ENCODE data around the gene ABHD14A. TPM values are rescaled to one million over a fixed set of nuclear protein-coding genes. Genes with fewer than 3 reads are reported as not detected.

The ABHD14A gene
- polyA plus RNA-seq, 1 donor (not counting 4 experiments of a cell fraction or from before 2014, with no cell fraction given), result 6.9 TPM

DNA sequence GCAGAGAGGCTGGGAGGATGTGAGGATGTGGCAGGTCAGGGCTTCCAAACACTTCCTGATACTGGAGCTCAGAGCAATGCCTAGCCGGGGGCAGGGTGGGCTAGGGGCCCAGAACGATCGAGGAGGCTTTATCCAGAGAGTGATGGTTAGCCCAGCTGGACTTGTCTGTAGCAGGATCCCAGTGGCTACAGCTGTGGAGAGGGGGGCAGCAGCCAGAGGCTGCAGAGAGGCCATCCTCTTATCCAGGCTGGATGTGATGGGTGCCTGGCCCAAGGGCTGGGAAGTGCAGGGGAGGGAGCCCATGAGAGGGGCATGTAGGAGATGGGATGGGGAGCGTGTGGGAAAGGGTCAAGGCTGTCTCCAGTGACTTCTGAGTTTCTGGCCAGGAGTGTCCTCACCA, 28.1 kb upstream of the ABHD14A start:
- H3K79me2 ChIP-seq (ENCODE audit: control insufficient read depth, insufficient read depth, low read length), result no peaks in the 10 kb centered on the region
- H3K36me3 ChIP-seq (ENCODE audit: control insufficient read depth in 2 of 2, extremely low read depth in 1 of 2, insufficient read depth in 2 of 2, low read length in 2 of 2), result peaks cover 0 to 1% of the 10 kb centered on the region in 2 experiments
- H3K9me3 ChIP-seq (ENCODE audit: control insufficient read depth, low read depth, low read length), result no peaks in the 10 kb centered on the region
- DNase-seq (ENCODE audit: low read depth, low spot score) (no peak), FAIRE-seq (no peak)
- no peak overlapping the region for H3K27ac ChIP-seq (ENCODE audit: control insufficient read depth, insufficient read depth, low read length)
- H3K4me2 ChIP-seq (ENCODE audit: control insufficient read depth, extremely low read depth, insufficient read depth, low read depth, low read length), result no peak overlapping the region
- no peaks in the 10 kb centered on the region for H4K20me1 ChIP-seq (ENCODE audit: control insufficient read depth, extremely low read depth, insufficient read depth, low read length)
- H2AFZ ChIP-seq (ENCODE audit: control insufficient read depth, low read length), result no peak overlapping the region
- H3K27me3 ChIP-seq (ENCODE audit: control insufficient read depth, extremely low read depth, insufficient read depth, low read length), result peaks cover 2% of the 10 kb centered on the region
- H3K4me3 ChIP-seq (ENCODE audit: control insufficient read depth in 2 of 3, extremely low read depth in 1 of 3, insufficient read depth in 2 of 3, low read depth in 1 of 3, low read length in 3 of 3), result no peak overlapping the region
- TF ChIP-seq, protein P1, sequence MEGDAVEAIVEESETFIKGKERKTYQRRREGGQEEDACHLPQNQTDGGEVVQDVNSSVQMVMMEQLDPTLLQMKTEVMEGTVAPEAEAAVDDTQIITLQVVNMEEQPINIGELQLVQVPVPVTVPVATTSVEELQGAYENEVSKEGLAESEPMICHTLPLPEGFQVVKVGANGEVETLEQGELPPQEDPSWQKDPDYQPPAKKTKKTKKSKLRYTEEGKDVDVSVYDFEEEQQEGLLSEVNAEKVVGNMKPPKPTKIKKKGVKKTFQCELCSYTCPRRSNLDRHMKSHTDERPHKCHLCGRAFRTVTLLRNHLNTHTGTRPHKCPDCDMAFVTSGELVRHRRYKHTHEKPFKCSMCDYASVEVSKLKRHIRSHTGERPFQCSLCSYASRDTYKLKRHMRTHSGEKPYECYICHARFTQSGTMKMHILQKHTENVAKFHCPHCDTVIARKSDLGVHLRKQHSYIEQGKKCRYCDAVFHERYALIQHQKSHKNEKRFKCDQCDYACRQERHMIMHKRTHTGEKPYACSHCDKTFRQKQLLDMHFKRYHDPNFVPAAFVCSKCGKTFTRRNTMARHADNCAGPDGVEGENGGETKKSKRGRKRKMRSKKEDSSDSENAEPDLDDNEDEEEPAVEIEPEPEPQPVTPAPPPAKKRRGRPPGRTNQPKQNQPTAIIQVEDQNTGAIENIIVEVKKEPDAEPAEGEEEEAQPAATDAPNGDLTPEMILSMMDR (optimal IDR thresholded peaks at IDR 0.05 in 1 of 3, IDR thresholded peaks at IDR 0.05 in 1 of 3, conservative IDR thresholded peaks at IDR 0.05 in 1 of 3; ENCODE audit: extremely low read depth in 1 of 3, insufficient read depth in 2 of 3, low read length in 3 of 3), result no peak
- TF ChIP-seq EZH2 (IDR thresholded peaks at IDR 0.05; ENCODE audit: low read length), result no peak
- H3K9me1 ChIP-seq (ENCODE audit: control insufficient read depth, extremely low read depth, insufficient read depth, low read length), result no peaks in the 10 kb centered on the region
- H3K4me1 ChIP-seq (ENCODE audit: control insufficient read depth, extremely low read depth, insufficient read depth, low read length), result peaks cover 10% of the 10 kb centered on the region
- dilution Hi-C loops (cut with MboI; ENCODE audit: extremely low pct_ligation_motif_present, low sequenced_read_pairs), result no loop called here
- H3K9ac ChIP-seq (ENCODE audit: control insufficient read depth, extremely low read depth, insufficient read depth, low read length), result no peak overlapping the region

DNA sequence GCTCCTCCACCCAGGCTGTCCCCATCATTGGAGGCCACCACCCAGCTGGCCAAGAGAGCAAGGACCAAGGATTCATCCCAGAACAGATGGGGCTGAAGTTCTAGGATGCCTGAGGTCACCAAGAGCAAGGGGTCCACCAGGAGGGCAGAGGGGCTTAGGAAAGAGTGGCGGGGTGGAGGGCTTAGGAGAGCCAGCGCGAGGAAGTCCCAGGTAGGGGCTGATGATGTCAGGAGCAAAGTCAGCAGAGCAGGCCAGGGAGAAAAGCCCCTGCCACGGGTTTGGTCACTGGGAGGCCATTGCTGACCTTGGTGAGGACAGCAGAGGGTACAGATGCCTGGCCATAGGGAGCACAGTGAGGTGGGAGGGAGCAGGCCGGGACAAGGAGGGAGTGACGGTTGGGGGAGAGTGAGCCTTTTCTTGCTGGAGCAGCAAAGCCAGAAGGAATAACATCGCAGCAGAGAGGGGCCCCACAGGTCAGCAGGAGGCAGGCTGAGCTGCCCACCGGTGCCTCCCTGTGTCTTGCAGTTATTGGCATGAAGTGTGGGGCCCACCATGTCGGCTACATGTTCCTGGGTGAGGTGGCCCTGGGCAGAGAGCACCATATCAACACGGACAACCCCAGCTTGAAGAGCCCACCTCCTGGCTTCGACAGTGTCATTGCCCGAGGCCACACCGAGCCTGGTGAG, 27.5 kb upstream of the ABHD14A start:
- Histone ChIP-seq H3K4me3 (ENCODE audit: control insufficient read depth in 2 of 3, extremely low read depth in 1 of 3, insufficient read depth in 2 of 3, low read depth in 1 of 3, low read length in 3 of 3) (no peak overlapping the region), H3K9me1 (ENCODE audit: control insufficient read depth, extremely low read depth, insufficient read depth, low read length) (no peaks in the 10 kb centered on the region), H4K20me1 (ENCODE audit: control insufficient read depth, extremely low read depth, insufficient read depth, low read length) (no peaks in the 10 kb centered on the region), H3K27me3 (ENCODE audit: control insufficient read depth, extremely low read depth, insufficient read depth, low read length) (peaks cover 2% of the 10 kb centered on the region), H3K79me2 (ENCODE audit: control insufficient read depth, insufficient read depth, low read length) (no peaks in the 10 kb centered on the region), H2AFZ (ENCODE audit: control insufficient read depth, low read length) (no peak overlapping the region), H3K9me3 (ENCODE audit: control insufficient read depth, low read depth, low read length) (no peaks in the 10 kb centered on the region), H3K4me2 (ENCODE audit: control insufficient read depth, extremely low read depth, insufficient read depth, low read depth, low read length) (no peak overlapping the region), H3K4me1 (ENCODE audit: control insufficient read depth, extremely low read depth, insufficient read depth, low read length) (peaks cover 8% of the 10 kb centered on the region), H3K9ac (ENCODE audit: control insufficient read depth, extremely low read depth, insufficient read depth, low read length) (no peak overlapping the region), H3K27ac (ENCODE audit: control insufficient read depth, insufficient read depth, low read length) (no peak overlapping the region), H3K36me3 (ENCODE audit: control insufficient read depth in 2 of 2, extremely low read depth in 1 of 2, insufficient read depth in 2 of 2, low read length in 2 of 2) (peaks cover 0 to 1% of the 10 kb centered on the region in 2 experiments)
- dilution Hi-C loops (cut with MboI; ENCODE audit: extremely low pct_ligation_motif_present, low sequenced_read_pairs), result no loop called here
- no peak for TF ChIP-seq EZH2 (IDR thresholded peaks at IDR 0.05; ENCODE audit: low read length)
- TF ChIP-seq, protein P1 (optimal IDR thresholded peaks at IDR 0.05 in 1 of 3, IDR thresholded peaks at IDR 0.05 in 1 of 3, conservative IDR thresholded peaks at IDR 0.05 in 1 of 3; ENCODE audit: extremely low read depth in 1 of 3, insufficient read depth in 2 of 3, low read length in 3 of 3), result no peak
- no peak for DNase-seq (ENCODE audit: low read depth, low spot score)
- no peak for FAIRE-seq

Measured in keratinocyte (primary cell).